Esophagus squamous epithelium (tissue), 5 donors: Measurements from ENCODE around the gene IL13. TPM values are rescaled to one million over a fixed set of nuclear protein-coding genes. Genes with fewer than 3 reads are reported as not detected.

Experiments used
- DNase-seq: peaks from one replicate; lab custom pipeline; 2025; lab: John Stamatoyannopoulos, UW
- H3K27ac ChIP-seq, 4 donors: fragments of 200-600 bp; sonication (generic); one replicate each; pipeline ENCODE4 v1.5.1; 2016 to 2019; ENCODE audit warnings: mild to moderate bottlenecking in 1 of 4
- H3K27me3 ChIP-seq, 4 donors: fragments of 200-600 bp; sonication (generic); 1 replicate in 3 of 4; 2 replicates in 1 of 4; pipeline versions ENCODE4 v1.5.1 to v1.6.0; 2017 to 2021; ENCODE audit warnings: antibody characterized with exemption in 1 of 4
- H3K36me3 ChIP-seq, 3 donors: fragments of 200-600 bp; sonication (generic); one replicate each; pipeline ENCODE4 v1.5.1; 2016 to 2019
- H3K4me1 ChIP-seq, 3 donors: fragments of 200-600 bp; sonication (generic); one replicate each; pipeline ENCODE4 v1.5.1; 2017 to 2019
- H3K4me3 ChIP-seq, 4 donors: fragments of 200-600 bp; sonication (generic); 1 replicate in 3 of 4; 2 replicates in 1 of 4; pipeline ENCODE4 v1.5.1; 2016 to 2019; ENCODE audit warnings: mild to moderate bottlenecking in 2 of 4, moderate library complexity in 1 of 4
- H3K9me3 ChIP-seq, 3 donors: fragments of 200-600 bp; sonication (generic); one replicate each; pipeline ENCODE4 v1.5.1; 2016 to 2019
- CTCF ChIP-seq, 6 experiments: fragments of 450-650 bp in 4 of 6; fragments of 200-600 bp in 2 of 6; sonication (generic) in 2 of 6; IDR thresholded peaks; one replicate each; pipeline ENCODE4 v1.5.1; 2016 to 2019; ENCODE audit warnings: antibody characterized with exemption in 6 of 6, mild to moderate bottlenecking in 4 of 6, moderate library complexity in 4 of 6
- POLR2A ChIP-seq, 4 donors: fragments of 450-650 bp; IDR thresholded peaks; one replicate each; pipeline ENCODE4 v1.6.1; 2017; ENCODE audit warnings: antibody characterized with exemption in 4 of 4, mild to moderate bottlenecking in 4 of 4, moderate library complexity in 3 of 4
- WGBS, 2 donors: methylation state at CpG; one replicate each; pipeline ENCODE4 v1.1.5; 2018; 5-methylcytosine and 5-hydroxymethylcytosine counted together
- intact Hi-C: fragments of 100-400 bp; cut with DNase I; formaldehyde crosslinking; loops from one replicate; pipeline ENCODE4 v1.15.0; 2022
- total RNA-seq, 4 donors: library from RNA; depleted of rRNA; stranded (reverse); fragments of >200 nt; gene quantifications; one replicate each; pipeline ENCODE4 v1.1.0, GENCODE V29; 2016
- donor health status: DM: yes; HTN: yes; CAD: no.

The IL13 gene
- total RNA-seq, 4 donors from 2014 or later, result not detected

- Histone ChIP-seq H3K36me3 (peaks cover 0 to 43% (median 0%) of the 10 kb centered on the region in 3 donors), H3K9me3 (no peaks in the 10 kb centered on the region), H3K27ac (no peak overlapping the region), H3K4me3 (no peak overlapping the region), H3K27me3 (no peaks in the 10 kb centered on the region), H3K4me1 (no peaks in the 10 kb centered on the region)
- WGBS, 2 donors, result 88 to 89% methylated on average over 4 of the region's 4 CpGs
- TF ChIP-seq CTCF (IDR thresholded peaks at IDR 0.05) (no peak), POLR2A (IDR thresholded peaks at IDR 0.05) (no peak)
- no peak for DNase-seq
- intact Hi-C loops, result no loop called here
These were observed 38.0 kb downstream of the IL13 start for GRCh38 chr5:132695956-132696355.

GRCh38 chr5:132704875-132705274, 46.9 kb downstream of the IL13 start:
- no peak for TF ChIP-seq CTCF (IDR thresholded peaks at IDR 0.05)
- no peak for TF ChIP-seq POLR2A (IDR thresholded peaks at IDR 0.05)
- WGBS, 2 donors, result 96 to 100% methylated on average over 1 of the region's 1 CpG
- no peaks in the 10 kb centered on the region for H3K4me1 ChIP-seq
- no peak overlapping the region for H3K27ac ChIP-seq
- intact Hi-C loops, result no loop called here
- no peak overlapping the region for H3K4me3 ChIP-seq
- DNase-seq, result no peak
- H3K27me3 ChIP-seq, result no peaks in the 10 kb centered on the region
- H3K9me3 ChIP-seq, result no peaks in the 10 kb centered on the region
- H3K36me3 ChIP-seq, result peaks cover 0 to 35% (median 0%) of the 10 kb centered on the region in 3 donors

GRCh38 chr5:132708645-132709044, 50.7 kb downstream of the IL13 start:
- Histone ChIP-seq H3K36me3 (peaks cover 0 to 10% (median 0%) of the 10 kb centered on the region in 3 donors), H3K27me3 (no peaks in the 10 kb centered on the region), H3K4me1 (no peaks in the 10 kb centered on the region), H3K9me3 (no peaks in the 10 kb centered on the region), H3K4me3 (no peak overlapping the region), H3K27ac (no peak overlapping the region)
- intact Hi-C loops, result no loop called here
- DNase-seq, result no peak
- TF ChIP-seq CTCF (IDR thresholded peaks at IDR 0.05) (no peak), POLR2A (IDR thresholded peaks at IDR 0.05) (no peak)

Other genes with a start within 250 kb of the IL13 start
- gene IRF1, start 167.4 kb upstream of the IL13 start, total RNA-seq, result 10 to 100 TPM in 2 of 4 donors, 1 to 10 TPM in 2; 8.3 to 52.9 (median 13.1) TPM
- not detected for gene IL5, start 114.7 kb upstream of the IL13 start, total RNA-seq
- gene RAD50, start 101.2 kb upstream of the IL13 start, total RNA-seq, result 10 to 100 TPM; 13.6 to 25.2 (median 20.4) TPM
- gene IL4, start 15.8 kb downstream of the IL13 start, total RNA-seq, result not detected
- 1 to 10 TPM; 2.2 to 7.6 (median 4.6) TPM for gene KIF3A, start 79.4 kb downstream of the IL13 start, total RNA-seq
- under 1 TPM in 2 of 4 donors, not detected in 2; 0.19 to 0.29 TPM for gene CCNI2, start 89.3 kb downstream of the IL13 start, total RNA-seq
- gene SEPTIN8, start 119.1 kb downstream of the IL13 start, total RNA-seq, result 10 to 100 TPM; 31.9 to 44.9 (median 38.3) TPM
- gene SOWAHA, start 155.1 kb downstream of the IL13 start, total RNA-seq, result under 1 TPM in 2 of 4 donors, not detected in 2; 0.13 to 0.45 TPM
- 10 to 100 TPM in 1 of 4 donors, 1 to 10 TPM in 3; 2.7 to 10.7 (median 3.7) TPM for gene SHROOM1, start 172.5 kb downstream of the IL13 start, total RNA-seq
- gene GDF9, start 208.3 kb downstream of the IL13 start, total RNA-seq, result under 1 TPM in 2 of 4 donors, not detected in 2; 0.26 to 0.40 TPM
- gene UQCRQ, start 208.5 kb downstream of the IL13 start, total RNA-seq, result 100 to 1,000 TPM; 160 to 232 (median 193) TPM
- 1 to 10 TPM in 2 of 4 donors, under 1 TPM in 2; 0.29 to 2.3 (median 0.92) TPM for gene LEAP2, start 215.5 kb downstream of the IL13 start, total RNA-seq